Neural crest cell (in vitro differentiated cells): ENCODE measurements around the gene CHRM2. TPM values are rescaled to one million over a fixed set of nuclear protein-coding genes. Genes with fewer than 3 reads are reported as not detected.
A peak's percentile ranks its signal among the peaks of the same experiment; 100 is the strongest.

ENCODE experiments used
- DNase-seq: peaks from one replicate; pipeline ENCODE4 v3.0.0; 2021; ENCODE audit warnings: low read depth, mixed read lengths, low spot score
- H3K27ac Mint-ChIP-seq: one replicate; pipeline ENCODE4 v1.8.0; 2021; ENCODE audit warnings: mild to moderate bottlenecking, mixed read lengths; ENCODE audit not compliant: unreplicated experiment
- H3K27me3 Mint-ChIP-seq: 2 replicates; pipeline ENCODE4 v1.8.0; 2021; ENCODE audit warnings: low read depth, mild to moderate bottlenecking, mixed read lengths
- H3K36me3 Mint-ChIP-seq: 2 replicates; pipeline ENCODE4 v1.8.0; 2021; ENCODE audit warnings: low read depth, mild to moderate bottlenecking, mixed read lengths
- H3K4me1 Mint-ChIP-seq: 2 replicates; pipeline ENCODE4 v1.8.0; 2021; ENCODE audit warnings: mixed read lengths
- H3K4me3 Mint-ChIP-seq: one replicate; pipeline ENCODE4 v1.8.0; 2021; ENCODE audit warnings: mild to moderate bottlenecking, mixed read lengths
- H3K9me3 Mint-ChIP-seq: 2 replicates; pipeline ENCODE4 v1.8.0; 2021; ENCODE audit warnings: mixed read lengths
- CTCF ChIP-seq: fragments of 200-600 bp; sonication (generic); conservative IDR thresholded peaks from 2 replicates; pipeline ENCODE4 v1.5.0; 2021; ENCODE audit warnings: antibody characterized with exemption, mild to moderate bottlenecking
- total RNA-seq: library from RNA; stranded (reverse); gene quantifications from 2 replicates; pipeline ENCODE4 v1.2.1, GENCODE V29; 2021

The CHRM2 gene
- total RNA-seq, 1 donor from 2014 or later: 0.14 TPM

- TF ChIP-seq CTCF: no peak
- DNase-seq: no peak
- peaks cover 10% of the 10 kb centered on the region for H3K9me3 Mint-ChIP-seq
- no peak overlapping the region for H3K4me3 Mint-ChIP-seq
- no peak overlapping the region for H3K27ac Mint-ChIP-seq
- no peaks in the 10 kb centered on the region for H3K36me3 Mint-ChIP-seq
- no peaks in the 10 kb centered on the region for H3K27me3 Mint-ChIP-seq
- peaks cover 4% of the 10 kb centered on the region for H3K4me1 Mint-ChIP-seq
Observed at GRCh38 chr7:136956232-136956631, 87.8 kb downstream of the CHRM2 start.

- H3K27me3 Mint-ChIP-seq: no peaks in the 10 kb centered on the region
- peaks cover 4% of the 10 kb centered on the region for H3K4me1 Mint-ChIP-seq
- no peak overlapping the region for H3K4me3 Mint-ChIP-seq
- no peak for DNase-seq
- H3K36me3 Mint-ChIP-seq: no peaks in the 10 kb centered on the region
- H3K27ac Mint-ChIP-seq: peak overlapping the region; percentile 12
- no peak for TF ChIP-seq CTCF
- H3K9me3 Mint-ChIP-seq: peaks cover 10% of the 10 kb centered on the region
Observed at GRCh38 chr7:136956671-136957070, 88.2 kb downstream of the CHRM2 start.

- Mint-ChIP-seq H3K27ac (no peak overlapping the region), H3K36me3 (no peaks in the 10 kb centered on the region), H3K27me3 (no peaks in the 10 kb centered on the region), H3K4me1 (peaks cover 4% of the 10 kb centered on the region), H3K9me3 (peaks cover 10% of the 10 kb centered on the region), H3K4me3 (no peak overlapping the region)
- DNase-seq: no peak
- TF ChIP-seq CTCF: no peak
Observed at GRCh38 chr7:136957391-136957790, 88.9 kb downstream of the CHRM2 start.

- H3K27ac Mint-ChIP-seq: no peak overlapping the region
- no peak for DNase-seq
- TF ChIP-seq CTCF: no peak
- peaks cover 8% of the 10 kb centered on the region for H3K4me1 Mint-ChIP-seq
- H3K4me3 Mint-ChIP-seq: no peak overlapping the region
- H3K9me3 Mint-ChIP-seq: peaks cover 7% of the 10 kb centered on the region
- H3K27me3 Mint-ChIP-seq: no peaks in the 10 kb centered on the region
- no peaks in the 10 kb centered on the region for H3K36me3 Mint-ChIP-seq
Observed at GRCh38 chr7:136958016-136958415, 89.6 kb downstream of the CHRM2 start.

- no peak for DNase-seq
- H3K9me3 Mint-ChIP-seq: peaks cover under 1% of the 10 kb centered on the region
- peaks cover 8% of the 10 kb centered on the region for H3K4me1 Mint-ChIP-seq
- no peaks in the 10 kb centered on the region for H3K27me3 Mint-ChIP-seq
- no peak overlapping the region for H3K27ac Mint-ChIP-seq
- H3K4me3 Mint-ChIP-seq: no peak overlapping the region
- no peak for TF ChIP-seq CTCF
- no peaks in the 10 kb centered on the region for H3K36me3 Mint-ChIP-seq
Observed at GRCh38 chr7:136964347-136964746, 95.9 kb downstream of the CHRM2 start.

GRCh38 chr7:136966825-136967224 lies 98.4 kb downstream of the CHRM2 start:
- H3K4me3 Mint-ChIP-seq: no peak overlapping the region
- H3K9me3 Mint-ChIP-seq: no peaks in the 10 kb centered on the region
- H3K27me3 Mint-ChIP-seq: no peaks in the 10 kb centered on the region
- H3K4me1 Mint-ChIP-seq: peaks cover 8% of the 10 kb centered on the region
- no peak for TF ChIP-seq CTCF
- no peak for DNase-seq
- no peak overlapping the region for H3K27ac Mint-ChIP-seq
- no peaks in the 10 kb centered on the region for H3K36me3 Mint-ChIP-seq
